ENCODE data around the gene CD34.
"Not testable (repeated sequence)": the region's sequence is repeated elsewhere in the genome, so short reads cannot be mapped to it uniquely, and the experiment has no call there.

CD34 gene

DNA sequence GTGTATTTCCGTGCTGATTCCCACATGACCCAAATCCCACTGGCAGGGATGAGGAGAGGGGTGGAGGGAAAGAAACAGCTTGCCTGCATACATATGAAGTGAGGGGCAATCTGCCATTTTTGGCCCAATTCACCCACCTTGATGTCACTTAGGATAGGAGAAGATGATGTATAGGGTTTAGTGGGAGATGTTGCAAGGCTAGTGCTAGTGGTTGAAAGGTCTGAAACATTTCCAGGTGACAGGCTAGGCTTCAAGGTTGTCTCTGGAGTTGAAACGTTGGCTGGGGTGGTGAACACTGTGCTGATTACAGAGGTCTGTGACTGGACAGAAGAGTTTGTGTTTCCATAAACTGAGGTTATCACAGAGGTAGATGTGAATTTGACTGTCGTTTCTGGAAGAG, 12.1 kb downstream of the CD34 start:
- DNase-seq (ENCODE audit: low spot score): no peak

GRCh38 chr1:207898260-207898659, 12.7 kb downstream of the CD34 start:
- DNase-seq (ENCODE audit: low spot score): no peak

DNA sequence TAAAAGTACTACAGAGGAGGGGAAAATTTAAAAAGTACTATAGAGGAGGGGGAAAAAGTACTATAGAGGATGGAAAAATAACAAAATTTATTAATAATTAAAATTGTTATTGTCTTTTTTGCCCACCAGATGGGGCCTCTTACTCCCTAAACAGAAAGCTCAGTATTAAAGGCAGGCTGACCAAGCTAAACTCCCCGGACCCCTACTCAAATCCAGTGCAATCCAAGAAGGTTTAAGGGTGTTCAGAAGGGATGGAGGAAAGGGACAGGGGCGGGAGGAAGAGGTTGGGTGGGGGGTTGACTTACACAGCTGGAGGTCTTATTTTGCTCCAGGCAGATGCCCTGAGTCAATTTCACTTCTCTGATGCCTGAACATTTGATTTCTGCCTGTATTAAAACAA, 13.7 kb downstream of the CD34 start:
- no peak for DNase-seq (ENCODE audit: low spot score)

DNA sequence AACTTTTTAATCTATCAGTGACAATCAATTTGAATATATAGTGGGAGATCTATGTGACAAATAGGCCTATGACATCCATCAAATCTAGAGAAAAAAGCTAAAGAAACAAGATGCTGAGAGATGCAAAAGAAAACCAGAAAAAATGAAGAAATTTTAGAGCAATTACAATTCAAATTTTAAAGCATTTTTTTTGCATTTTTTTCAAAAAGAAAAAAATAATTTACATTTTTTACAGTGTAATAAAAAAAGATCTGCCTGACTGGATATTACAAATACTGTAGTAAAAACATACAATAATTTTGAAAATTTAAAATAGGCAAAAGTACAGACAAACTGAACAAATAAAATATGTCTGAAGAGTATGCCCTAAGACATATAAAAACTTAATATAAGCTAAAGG, 14.4 kb downstream of the CD34 start:
- no peak for DNase-seq (ENCODE audit: low spot score)

DNA sequence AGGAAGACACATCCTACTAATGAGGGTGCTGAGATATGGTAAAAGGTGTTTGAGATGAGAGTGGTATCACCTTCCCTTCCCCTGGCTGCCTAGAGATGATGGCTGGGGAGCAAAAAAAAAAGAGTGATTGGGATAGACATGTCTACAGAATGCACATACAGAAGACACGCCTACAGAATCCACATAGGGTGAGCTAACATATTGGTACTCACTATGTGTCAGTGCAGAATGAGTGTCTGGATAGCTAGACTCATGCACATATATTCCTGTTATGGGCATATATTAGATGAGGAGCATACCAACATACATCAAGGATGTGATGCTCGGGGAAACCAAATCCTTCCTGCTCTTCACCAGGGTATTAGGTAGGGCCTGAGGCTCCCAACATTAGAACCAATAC, 16.2 kb downstream of the CD34 start:
- no peak for DNase-seq (ENCODE audit: low spot score)

DNA sequence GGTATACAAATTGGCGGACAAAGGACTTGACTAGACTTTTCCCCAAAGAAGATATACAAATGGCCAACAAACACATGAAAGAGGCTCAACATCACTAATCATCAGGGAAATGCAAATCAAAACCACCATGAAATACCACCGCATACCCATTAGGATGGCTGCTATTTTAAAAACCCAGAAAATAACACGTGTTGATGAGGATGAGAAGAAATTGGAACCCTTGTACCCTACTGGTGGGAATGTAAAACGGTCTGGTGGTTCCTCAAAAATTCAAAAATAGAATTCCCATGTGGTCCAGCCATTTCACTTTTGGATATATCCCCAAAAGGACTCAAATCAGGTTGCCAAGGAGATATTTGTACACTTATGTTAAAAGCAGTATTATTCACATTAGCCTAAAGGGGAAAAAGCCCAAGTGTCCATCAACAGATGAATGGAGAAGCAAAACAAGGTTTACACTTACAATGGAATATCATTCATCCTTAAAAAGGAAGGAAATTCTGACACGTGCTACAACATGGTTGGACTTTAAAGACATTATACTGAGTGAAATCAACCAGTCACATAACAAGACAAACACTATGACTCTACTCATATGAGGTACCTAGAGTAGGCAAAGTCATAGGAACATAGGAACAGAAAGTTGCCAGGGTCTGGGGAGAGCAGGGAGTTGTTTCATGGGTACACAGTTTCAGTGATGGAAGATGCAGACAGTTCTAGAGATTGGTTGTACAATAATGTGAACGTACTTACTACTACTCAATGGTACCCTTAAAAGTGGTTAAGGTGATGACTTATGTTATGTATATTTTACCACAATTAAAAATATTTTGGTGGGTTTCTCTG, 17.0 kb downstream of the CD34 start:
- DNase-seq (ENCODE audit: low spot score): no peak

- DNase-seq (ENCODE audit: low spot score): no peak
Observed at GRCh38 chr1:207892764-207893163, 18.2 kb downstream of the CD34 start.

DNA sequence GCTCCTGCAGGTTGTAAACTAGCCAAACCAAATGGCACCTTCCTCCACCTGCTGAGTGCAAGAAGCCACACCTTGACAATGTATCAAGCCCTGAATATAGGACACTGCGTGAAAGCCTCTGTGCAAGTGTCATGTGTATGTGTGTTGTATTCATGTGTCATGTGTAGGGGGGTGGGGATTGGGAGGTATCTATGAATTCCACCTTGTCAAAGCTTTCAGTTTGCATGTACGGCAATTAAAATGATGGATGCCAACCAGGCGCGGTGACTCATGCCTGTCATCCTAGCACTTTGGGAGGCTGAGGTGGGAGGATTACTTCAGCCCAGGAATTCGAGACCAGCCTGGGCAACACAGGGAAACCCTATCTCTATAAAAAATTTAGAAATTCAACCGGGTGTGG, 19.8 kb downstream of the CD34 start:
- no peak for DNase-seq (ENCODE audit: low spot score)

- no peak for DNase-seq (ENCODE audit: low spot score)
Observed at GRCh38 chr1:207890136-207890738, 20.7 kb downstream of the CD34 start.

- DNase-seq (ENCODE audit: low spot score): no peak
Observed at GRCh38 chr1:207888652-207889051, 22.3 kb downstream of the CD34 start.

GRCh38 chr1:207887542-207888201, 23.3 kb downstream of the CD34 start:
- DNase-seq (ENCODE audit: low spot score): no peak

DNA sequence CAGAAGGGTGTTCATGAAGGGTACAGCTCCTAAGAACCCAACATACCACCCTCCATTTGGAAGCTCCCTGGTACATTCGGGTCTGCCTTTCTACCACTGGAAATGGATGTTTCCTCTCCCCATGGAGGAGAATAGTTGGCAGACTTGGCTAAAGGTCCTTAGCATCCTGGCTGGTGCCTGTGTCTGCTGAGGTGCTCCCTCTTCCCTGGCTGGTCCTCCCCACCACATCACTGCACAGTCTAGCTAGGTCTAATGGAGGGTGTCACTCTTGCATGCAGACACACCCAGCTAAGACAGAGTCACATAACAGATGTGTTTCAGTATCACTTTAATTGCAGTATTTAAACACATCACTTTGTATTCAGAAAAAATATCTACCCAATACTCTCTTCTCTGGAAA, 24.7 kb downstream of the CD34 start:
- no peak for DNase-seq (ENCODE audit: low spot score)

GRCh38 chr1:207885129-207886032, 25.5 kb downstream of the CD34 start:
- DNase-seq (ENCODE audit: low spot score): peak; percentile 67

GRCh38 chr1:207884266-207885029, 26.5 kb downstream of the CD34 start:
- DNase-seq (ENCODE audit: low spot score): no peak

DNA sequence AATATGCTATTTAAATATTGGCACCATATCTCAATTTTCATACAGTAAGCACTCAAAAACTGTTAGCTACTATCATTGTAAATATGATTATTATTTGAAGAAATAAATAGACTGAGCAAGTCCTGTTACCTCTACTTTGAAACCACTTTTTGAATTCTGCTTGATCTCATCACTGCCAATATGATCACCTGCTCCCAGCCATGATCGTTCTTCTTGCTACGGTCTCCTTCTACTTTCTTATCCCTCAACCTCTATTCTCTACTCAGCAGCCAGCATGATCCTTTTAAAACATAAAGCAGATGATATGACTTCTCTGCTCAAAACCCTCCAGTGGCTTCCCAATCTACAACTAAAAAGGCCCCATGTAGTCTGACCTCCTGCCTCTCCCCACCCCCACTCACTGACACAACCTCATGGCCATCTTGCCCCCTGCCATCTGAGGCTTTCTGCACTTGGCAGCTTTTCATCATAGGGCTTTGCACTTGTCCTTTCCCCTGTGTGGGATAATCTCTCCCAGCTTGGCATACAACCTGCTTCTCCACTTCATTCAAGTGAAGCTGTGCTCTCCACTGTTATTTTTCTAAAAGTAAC, 27.2 kb downstream of the CD34 start:
- no peak for DNase-seq (ENCODE audit: low spot score)

DNA sequence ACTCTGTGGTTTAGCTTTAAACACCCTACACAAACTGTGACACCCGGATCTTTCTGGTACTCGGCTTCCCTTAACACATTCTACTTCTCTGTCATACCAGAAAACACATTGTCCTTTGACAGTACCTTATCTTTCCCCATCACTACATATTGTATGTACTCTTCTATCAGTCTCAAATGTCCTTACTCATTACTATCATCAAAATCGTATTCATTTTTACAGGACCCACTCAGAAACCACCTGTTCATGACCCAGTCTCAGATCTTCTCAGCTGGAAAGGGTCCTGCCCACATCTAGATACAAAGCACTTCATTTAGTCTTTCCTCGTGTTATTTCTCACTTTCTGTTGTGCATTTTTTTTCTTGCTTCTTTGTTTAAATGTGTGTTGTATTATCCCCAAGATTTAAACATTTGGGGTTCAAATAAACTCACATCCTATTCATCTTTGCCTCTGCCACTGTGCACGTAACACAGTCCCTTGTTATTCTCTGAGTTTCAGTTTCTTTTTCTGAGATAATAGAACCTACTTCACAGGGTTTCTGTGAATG, 27.7 kb downstream of the CD34 start:
- no peak for DNase-seq (ENCODE audit: low spot score)

DNA sequence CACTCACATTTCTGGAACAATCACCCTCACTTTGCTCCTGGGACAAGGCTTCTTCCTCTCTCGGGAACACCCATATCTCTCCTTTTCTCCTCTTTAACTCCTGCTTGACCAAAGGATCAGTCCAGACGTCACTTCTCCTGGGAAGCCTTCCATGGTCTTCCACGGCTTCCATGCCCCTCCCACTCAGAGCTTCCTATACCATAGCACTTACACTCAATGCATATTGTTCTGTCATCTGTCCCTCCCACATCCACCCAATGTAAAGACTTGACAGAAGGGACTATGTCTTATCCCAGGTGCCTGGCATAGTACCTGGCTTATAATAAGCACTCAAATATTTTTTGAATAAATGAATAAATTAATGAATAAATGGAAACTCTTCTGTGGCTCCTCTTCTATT, 28.2 kb downstream of the CD34 start:
- no peak for DNase-seq (ENCODE audit: low spot score)

DNA sequence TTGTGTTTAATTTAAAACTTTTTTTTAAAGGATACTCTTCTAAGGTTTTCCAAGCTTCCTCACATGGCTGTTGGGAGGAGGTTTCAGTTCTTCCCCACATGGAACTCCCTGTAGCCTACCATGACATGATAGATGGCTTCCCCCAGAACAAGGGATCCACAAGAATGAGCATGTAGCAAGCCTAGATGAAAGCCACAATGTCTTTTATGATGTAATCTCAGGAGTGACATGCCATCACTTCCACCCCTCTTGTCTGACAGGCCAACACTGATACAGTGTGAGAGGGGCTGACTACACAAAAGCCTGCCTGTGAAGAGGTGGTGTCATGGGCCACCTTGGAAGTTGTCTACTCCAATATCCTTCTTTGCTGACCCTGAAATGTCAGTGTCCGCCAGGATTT, 32.0 kb downstream of the CD34 start:
- no peak for DNase-seq (ENCODE audit: low spot score)

- not testable (repeated sequence) for DNase-seq (ENCODE audit: low spot score)
Observed at GRCh38 chr1:207877914-207878313, 33.0 kb downstream of the CD34 start.

GRCh38 chr1:207876131-207876530, 34.8 kb downstream of the CD34 start:
- DNase-seq (ENCODE audit: low spot score): no peak
